PFSK-1 (cell line): ENCODE data around the gene ZBTB43.

ENCODE experiments used
- POLR2AphosphoS5 ChIP-seq: IDR thresholded peaks from 2 replicates; pipeline ENCODE4 v1.6.1; 2012; ENCODE audit warnings: low read depth, mild to moderate bottlenecking, control low read depth, low read length, moderate library complexity
- SIN3A ChIP-seq: IDR thresholded peaks from 2 replicates; pipeline ENCODE4 v1.6.1; 2012; ENCODE audit warnings: mild to moderate bottlenecking, low read length, moderate library complexity, borderline replicate concordance; ENCODE audit not compliant: insufficient read depth
- TAF1 ChIP-seq: IDR thresholded peaks from 2 replicates; pipeline ENCODE4 v1.6.1; 2012; ENCODE audit warnings: low read length, control low read depth, borderline replicate concordance; ENCODE audit not compliant: insufficient read depth

GRCh38 chr9:126859111-126859510 lies 54.3 kb downstream of the ZBTB43 start:
- no peak for TF ChIP-seq POLR2AphosphoS5
- no peak for TF ChIP-seq SIN3A
- no peak for TF ChIP-seq TAF1
